ENCODE data around the gene JAK1. TPM values are rescaled to one million over a fixed set of nuclear protein-coding genes. Genes with fewer than 3 reads are reported as not detected.

Gene JAK1
- total and polyA plus RNA-seq, 8 donors, result 15.5 to 89.8 (median 50.7) TPM

DNA sequence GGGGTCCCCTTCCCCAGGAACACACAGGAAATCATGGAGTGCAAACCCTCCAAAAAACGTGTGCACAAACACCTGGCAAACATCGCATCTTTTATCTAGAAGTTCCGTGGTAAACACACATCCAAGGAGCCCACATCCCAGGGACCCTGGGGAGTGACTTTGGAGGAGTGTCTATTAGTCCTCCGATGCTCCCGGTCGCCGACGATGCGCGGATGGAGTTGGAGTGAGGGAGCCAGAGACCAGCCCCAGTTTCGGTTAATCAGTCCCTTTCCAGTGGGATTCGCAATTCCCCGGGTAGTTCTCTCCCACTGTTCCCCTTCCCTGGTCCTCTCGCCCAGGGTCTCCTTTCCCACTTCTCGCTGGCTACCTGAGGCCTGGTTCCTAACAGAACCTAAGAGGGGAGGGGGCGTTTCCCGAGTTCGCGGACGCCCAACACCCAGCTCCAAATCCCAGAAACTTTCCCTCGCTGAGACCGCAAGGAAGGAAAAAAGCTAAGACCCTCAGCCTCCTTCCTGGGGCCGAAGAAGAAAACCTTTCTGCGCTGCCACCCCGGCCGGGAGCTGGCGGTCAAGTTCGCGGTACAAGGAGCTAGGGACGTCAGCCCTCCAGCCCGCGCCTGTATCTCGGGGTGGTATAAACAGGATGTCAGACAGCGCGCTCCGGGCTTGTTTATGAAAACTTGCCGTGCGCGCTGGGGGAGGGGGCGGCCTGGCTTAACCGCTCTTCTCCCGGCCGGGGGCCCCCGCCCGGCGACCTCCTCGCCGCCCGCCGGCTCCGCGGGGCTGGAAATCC is 787 bp downstream of the JAK1 start:
- peaks cover 14 to 24% (median 24%) of the 10 kb centered on the region in 3 donors for H3K4me1 ChIP-seq
- FAIRE-seq, result no peak

DNA sequence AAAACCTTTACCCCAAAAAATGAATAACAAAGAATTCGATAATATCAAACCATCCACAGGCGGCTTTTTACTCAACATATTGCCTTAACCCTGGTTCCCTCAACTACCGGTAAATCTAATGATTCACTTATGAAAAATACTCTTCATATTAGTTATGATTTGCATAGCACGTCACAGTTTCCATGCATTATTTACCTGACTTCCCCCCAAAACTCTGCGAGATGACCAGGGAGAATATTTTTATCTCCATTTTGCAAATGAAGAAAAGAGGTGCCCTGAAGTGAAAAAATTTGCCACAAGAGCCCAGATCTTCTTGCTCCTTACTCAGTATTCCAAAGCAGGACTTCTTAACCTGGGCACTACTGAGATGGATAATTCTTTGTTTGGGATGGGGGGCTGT is 2.9 kb downstream of the JAK1 start:
- Histone ChIP-seq H3K4me1 (peaks cover 14 to 26% (median 24%) of the 10 kb centered on the region in 3 donors), H3K4me3 (no peak overlapping the region), H3K9me3 (no peaks in the 10 kb centered on the region), H3K27me3 (no peaks in the 10 kb centered on the region), H3K27ac (no peak overlapping the region), H3K36me3 (no peaks in the 10 kb centered on the region)
- TF ChIP-seq, protein P1, sequence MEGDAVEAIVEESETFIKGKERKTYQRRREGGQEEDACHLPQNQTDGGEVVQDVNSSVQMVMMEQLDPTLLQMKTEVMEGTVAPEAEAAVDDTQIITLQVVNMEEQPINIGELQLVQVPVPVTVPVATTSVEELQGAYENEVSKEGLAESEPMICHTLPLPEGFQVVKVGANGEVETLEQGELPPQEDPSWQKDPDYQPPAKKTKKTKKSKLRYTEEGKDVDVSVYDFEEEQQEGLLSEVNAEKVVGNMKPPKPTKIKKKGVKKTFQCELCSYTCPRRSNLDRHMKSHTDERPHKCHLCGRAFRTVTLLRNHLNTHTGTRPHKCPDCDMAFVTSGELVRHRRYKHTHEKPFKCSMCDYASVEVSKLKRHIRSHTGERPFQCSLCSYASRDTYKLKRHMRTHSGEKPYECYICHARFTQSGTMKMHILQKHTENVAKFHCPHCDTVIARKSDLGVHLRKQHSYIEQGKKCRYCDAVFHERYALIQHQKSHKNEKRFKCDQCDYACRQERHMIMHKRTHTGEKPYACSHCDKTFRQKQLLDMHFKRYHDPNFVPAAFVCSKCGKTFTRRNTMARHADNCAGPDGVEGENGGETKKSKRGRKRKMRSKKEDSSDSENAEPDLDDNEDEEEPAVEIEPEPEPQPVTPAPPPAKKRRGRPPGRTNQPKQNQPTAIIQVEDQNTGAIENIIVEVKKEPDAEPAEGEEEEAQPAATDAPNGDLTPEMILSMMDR (IDR thresholded peaks at IDR 0.05), result no peak
- no peak for ATAC-seq
- WGBS, 2 donors, result 93 to 95% methylated on average over 5 of the region's 5 CpGs
- no peak for FAIRE-seq
- intact Hi-C loops (cut with DNase I), result no loop called here
- no peak for DNase-seq

More for the DNA sequence above, 787 bp downstream of the JAK1 start:
- peak overlapping the region; percentile 81 to 97 (median 92) for H3K27ac ChIP-seq
- WGBS, 2 donors, result 0 to 1% methylated on average over 43 to 52 of the region's 52 CpGs
- H3K27me3 ChIP-seq, result no peaks in the 10 kb centered on the region
- DNase-seq (peak; percentile 41 to 85 (median 64)), ATAC-seq (peak; percentile 28 to 53 (median 48))
- H3K9me3 ChIP-seq, result no peaks in the 10 kb centered on the region
- intact Hi-C loops (cut with DNase I), result no loop called here
- TF ChIP-seq, protein P1 (IDR thresholded peaks at IDR 0.05), result no peak
- no peaks in the 10 kb centered on the region for H3K36me3 ChIP-seq
- H3K4me3 ChIP-seq, result peak overlapping the region; percentile 62 to 98 (median 88)

DNA sequence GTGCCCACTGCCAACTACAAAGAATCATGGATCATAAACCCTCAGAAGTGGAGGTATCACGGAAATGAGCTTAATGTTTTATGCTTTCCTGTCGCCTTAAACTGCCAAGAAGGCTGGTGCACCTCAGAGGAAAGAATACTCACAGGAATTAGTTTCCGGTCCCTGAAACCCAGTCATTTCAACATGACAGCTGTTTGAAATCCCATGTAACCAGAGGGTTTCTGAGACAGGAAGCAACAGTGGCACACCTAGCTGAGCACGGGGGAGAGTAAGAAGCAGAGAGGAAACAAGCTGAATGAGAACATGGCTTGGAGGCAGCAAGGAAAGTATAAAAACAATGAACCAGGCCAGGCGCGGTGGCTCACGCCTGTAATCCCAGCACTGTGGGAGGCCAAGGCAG is 3.9 kb downstream of the JAK1 start:
- Histone ChIP-seq H3K36me3 (no peaks in the 10 kb centered on the region), H3K27me3 (no peaks in the 10 kb centered on the region), H3K9me3 (no peaks in the 10 kb centered on the region), H3K4me3 (no peak overlapping the region), H3K27ac (peak overlapping the region in 1 of 4 donors; percentile 49), H3K4me1 (peaks cover 13 to 26% (median 24%) of the 10 kb centered on the region in 3 donors)
- no peak for FAIRE-seq
- peak in 2 of 6 donors; percentile 32 to 38 for DNase-seq
- intact Hi-C loops (cut with DNase I), result no loop called here
- TF ChIP-seq, protein P1 (IDR thresholded peaks at IDR 0.05), result no peak
- WGBS, 2 donors, result 39 to 53% methylated on average over 7 of the region's 7 CpGs
- ATAC-seq, result peak in 1 of 4 donors; percentile 20

DNA sequence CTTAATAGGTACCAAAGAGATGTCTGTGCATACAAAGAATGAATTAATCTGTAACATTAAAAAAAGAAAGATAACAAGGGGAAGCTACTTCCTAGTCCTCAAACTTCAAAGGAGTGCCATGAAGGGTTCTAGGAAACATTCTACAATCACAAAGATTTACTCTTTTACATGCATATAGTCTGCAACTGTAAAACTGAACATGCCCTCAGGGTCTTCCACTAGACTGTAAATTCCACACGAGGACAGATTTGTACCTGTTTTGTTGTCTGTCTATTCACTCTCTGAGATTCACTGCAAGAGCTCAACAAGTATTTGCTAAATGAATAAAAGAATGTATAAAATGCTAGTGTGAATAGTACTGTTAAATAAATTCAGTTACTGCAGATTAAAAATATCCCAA is 4.4 kb downstream of the JAK1 start:
- H3K27ac ChIP-seq, result peak overlapping the region in 1 of 4 donors; percentile 49
- no peaks in the 10 kb centered on the region for H3K27me3 ChIP-seq
- ATAC-seq (no peak), DNase-seq (no peak), FAIRE-seq (no peak)
- peaks cover 9 to 31% (median 24%) of the 10 kb centered on the region in 3 donors for H3K4me1 ChIP-seq
- no peak overlapping the region for H3K4me3 ChIP-seq
- WGBS, 2 donors, result 45 to 48% methylated on average over 1 of the region's 1 CpG
- TF ChIP-seq, protein P1 (IDR thresholded peaks at IDR 0.05), result no peak
- H3K9me3 ChIP-seq, result no peaks in the 10 kb centered on the region
- intact Hi-C loops (cut with DNase I), result no loop called here
- no peaks in the 10 kb centered on the region for H3K36me3 ChIP-seq

DNA sequence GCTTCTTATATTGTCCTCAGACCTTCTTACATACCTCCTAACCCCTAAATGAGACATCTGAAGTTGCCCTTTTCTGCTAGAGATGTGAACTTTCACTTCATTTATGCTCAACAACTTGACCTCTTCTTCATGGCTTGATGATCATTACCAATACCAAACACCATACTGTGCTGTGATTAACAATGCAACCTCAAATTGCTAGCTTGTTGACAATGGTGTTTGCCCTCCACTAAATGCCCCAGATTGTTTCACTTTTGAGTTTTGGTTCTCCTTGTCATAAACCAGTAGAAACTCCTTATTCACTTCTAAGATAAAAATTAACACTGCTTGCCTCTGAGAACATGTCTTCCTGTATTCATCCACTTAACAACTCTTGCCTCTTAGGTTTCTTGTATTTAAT is 5.6 kb downstream of the JAK1 start:
- intact Hi-C loops (cut with DNase I), result no loop called here

More for the DNA sequence above, 5.6 kb downstream of the JAK1 start:
- Histone ChIP-seq H3K36me3 (no peaks in the 10 kb centered on the region), H3K27me3 (no peaks in the 10 kb centered on the region), H3K27ac (no peak overlapping the region), H3K9me3 (no peaks in the 10 kb centered on the region), H3K4me1 (peaks cover 15 to 41% (median 24%) of the 10 kb centered on the region in 3 donors), H3K4me3 (no peak overlapping the region)
- no peak for ATAC-seq
- no peak for DNase-seq
- TF ChIP-seq, protein P1 (IDR thresholded peaks at IDR 0.05), result no peak
- FAIRE-seq, result no peak

Measured in pancreas (tissue), 10 donors.